ENCODE measurements around the gene NPB.

The NPB gene

DNA sequence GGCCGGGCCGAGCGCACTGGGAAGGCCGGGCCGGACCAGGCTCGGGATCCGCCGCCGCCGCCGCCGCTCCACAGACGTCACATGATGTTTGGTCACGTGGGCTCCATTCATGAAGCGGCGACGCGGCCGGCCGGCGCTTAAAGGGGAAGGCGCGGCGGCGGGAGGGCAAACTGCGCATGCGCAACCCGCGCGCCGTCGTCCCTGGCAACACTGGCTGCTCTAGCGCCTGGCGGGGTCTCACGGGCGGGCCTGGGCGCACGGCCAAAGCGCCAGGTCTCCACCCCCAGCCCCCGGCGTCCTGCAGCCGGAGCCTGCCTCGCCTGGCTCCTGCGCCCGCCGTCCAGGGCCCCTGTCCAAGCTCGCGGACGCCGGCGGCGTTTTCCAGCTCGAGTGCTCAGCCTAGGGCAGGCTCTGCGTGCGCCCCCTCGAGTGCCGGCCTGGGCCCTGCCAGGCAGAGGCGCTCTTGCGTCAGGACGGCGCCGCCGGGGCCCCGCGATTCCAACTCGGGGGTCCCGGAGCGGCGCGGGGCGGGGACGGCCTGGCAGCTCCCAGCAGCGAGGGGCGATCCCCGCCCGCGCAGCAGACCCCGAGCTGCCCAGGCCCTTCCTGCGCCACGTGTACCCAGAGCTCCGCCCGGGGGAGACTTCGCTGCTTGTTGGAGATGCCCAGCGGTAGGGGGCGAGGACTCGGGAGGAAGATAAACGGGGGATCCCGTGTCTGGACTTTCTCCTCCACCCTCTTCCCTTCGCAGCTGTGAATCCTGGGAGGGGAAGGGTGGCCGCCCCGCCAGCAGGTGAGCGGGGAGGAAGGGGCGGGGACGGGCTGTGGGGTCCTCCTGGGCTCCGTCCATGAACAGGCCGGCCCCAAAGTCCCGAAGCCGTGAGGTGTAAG lies 25.9 kb downstream of the NPB start, which contains the start of gene MAFG:
Gene MAFG (minus strand): TSS at position 83 of the 891 bp plus-strand sequence. CDS start 4,550 bp downstream, outside the sequence.
- H3K9ac ChIP-seq (ENCODE audit: low read length) = peak within 1 kb of the TSS; percentile 58
- H3K4me3 ChIP-seq (ENCODE audit: low read depth in 1 of 2, low read length in 2 of 2) = peak within 1 kb of the TSS; percentile 80 to 96
- no peaks in the 10 kb centered on the region for H3K9me3 ChIP-seq (ENCODE audit: low read length)
- peaks cover 0 to 12% of the 10 kb centered on the region in 2 donors for H3K27me3 ChIP-seq (ENCODE audit: control insufficient read depth in 1 of 2, insufficient read depth in 2 of 2, low read length in 2 of 2)
- peaks cover 36% of the 10 kb centered on the region for H3K4me1 ChIP-seq (ENCODE audit: insufficient read depth, low read length)
- H3K27ac ChIP-seq (ENCODE audit: low read depth, low read length) = peak within 1 kb of the TSS; percentile 97
- H3K36me3 ChIP-seq (ENCODE audit: insufficient read depth, low read length) = no peaks in the 10 kb centered on the region

DNA sequence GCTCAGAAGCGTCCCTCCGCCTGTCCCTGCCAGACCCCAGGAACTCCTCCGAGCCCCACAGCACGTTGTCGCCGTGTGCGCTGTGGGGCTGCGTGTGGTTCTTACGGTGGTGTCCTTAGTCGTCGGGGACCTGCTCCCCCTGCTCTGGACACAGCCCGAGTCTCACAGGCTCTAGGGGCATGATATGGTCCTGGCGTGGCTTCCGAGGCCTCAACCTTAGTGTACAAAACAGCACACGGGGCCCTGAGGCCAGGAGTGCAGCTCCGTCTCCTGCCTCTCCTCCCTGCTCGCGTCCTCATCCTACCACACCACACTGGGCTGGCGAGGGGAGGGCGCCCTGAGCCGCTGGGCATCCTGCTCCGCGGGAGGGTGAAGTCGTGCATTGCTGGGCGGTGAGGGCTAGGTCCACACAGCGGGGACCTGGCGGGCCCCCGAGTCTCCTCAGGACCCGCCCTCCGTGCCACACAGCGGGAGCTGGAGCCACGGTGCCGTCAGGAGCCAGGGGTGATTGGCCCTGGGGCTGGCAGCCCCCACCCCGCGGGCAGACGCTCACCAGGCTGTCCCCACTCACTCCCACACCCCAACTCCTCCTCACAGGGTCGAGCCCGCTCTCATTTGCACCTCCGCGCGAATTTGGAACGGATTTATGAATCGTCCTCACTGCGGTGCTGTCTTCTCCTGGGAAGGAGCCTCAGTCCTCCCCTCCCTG lies 26.7 kb downstream of the NPB start:
- peaks cover 35% of the 10 kb centered on the region for H3K4me1 ChIP-seq (ENCODE audit: insufficient read depth, low read length)
- no peaks in the 10 kb centered on the region for H3K9me3 ChIP-seq (ENCODE audit: low read length)
- H3K4me3 ChIP-seq (ENCODE audit: low read depth in 1 of 2, low read length in 2 of 2) = peak overlapping the region in 1 of 2 donors; percentile 47
- no peaks in the 10 kb centered on the region for H3K36me3 ChIP-seq (ENCODE audit: insufficient read depth, low read length)
- no peak overlapping the region for H3K9ac ChIP-seq (ENCODE audit: low read length)
- H3K27ac ChIP-seq (ENCODE audit: low read depth, low read length) = no peak overlapping the region
- peaks cover 0 to 12% of the 10 kb centered on the region in 2 donors for H3K27me3 ChIP-seq (ENCODE audit: control insufficient read depth in 1 of 2, insufficient read depth in 2 of 2, low read length in 2 of 2)

DNA sequence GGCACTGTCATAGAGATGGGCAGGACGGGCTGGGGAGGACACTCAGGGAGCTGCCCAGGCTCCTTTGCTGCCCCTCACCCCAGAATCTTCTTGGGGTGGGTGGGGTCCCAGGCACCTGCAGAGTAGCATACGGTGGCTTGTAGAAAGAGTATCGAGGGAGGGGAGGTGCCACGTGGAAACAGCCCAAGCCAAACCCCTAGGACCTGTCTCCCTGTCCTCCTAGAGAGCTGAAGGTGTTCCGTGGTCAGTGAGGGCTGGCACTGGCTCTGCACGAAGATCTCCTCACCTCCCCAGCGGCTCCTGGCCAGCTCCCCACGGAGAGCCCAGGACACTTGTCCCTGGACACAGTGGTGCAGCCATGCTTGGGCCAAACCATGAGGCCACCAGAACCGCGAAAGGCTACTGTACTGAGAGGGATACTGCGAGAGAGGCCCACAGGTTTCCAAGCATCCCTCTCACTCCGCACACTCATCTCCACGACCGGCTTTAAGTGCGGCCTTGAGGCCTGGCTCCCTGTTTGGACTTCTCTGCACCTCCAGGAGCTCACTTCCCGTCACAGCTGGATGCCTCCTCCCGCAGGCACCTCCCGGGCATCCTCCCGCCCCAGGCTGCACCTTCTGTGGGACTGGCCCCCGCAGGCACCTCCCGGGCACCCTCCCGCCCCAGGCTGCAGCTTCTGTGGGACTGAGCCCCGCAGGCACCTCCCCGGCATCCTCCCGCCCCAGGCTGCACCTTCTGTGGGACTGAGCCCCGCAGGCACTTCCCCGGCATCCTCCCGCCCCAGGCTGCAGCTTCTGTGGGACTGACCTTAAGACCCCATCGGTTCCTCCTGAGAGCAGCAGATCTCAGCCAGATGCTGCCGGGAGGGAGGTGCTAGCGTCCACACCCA lies 27.5 kb downstream of the NPB start:
- no peak overlapping the region for H3K9ac ChIP-seq (ENCODE audit: low read length)
- H3K27me3 ChIP-seq (ENCODE audit: control insufficient read depth in 1 of 2, insufficient read depth in 2 of 2, low read length in 2 of 2) = peaks cover 0 to 12% of the 10 kb centered on the region in 2 donors
- no peak overlapping the region for H3K27ac ChIP-seq (ENCODE audit: low read depth, low read length)
- H3K4me3 ChIP-seq (ENCODE audit: low read depth in 1 of 2, low read length in 2 of 2) = no peak overlapping the region
- H3K9me3 ChIP-seq (ENCODE audit: low read length) = no peaks in the 10 kb centered on the region
- peaks cover 27% of the 10 kb centered on the region for H3K4me1 ChIP-seq (ENCODE audit: insufficient read depth, low read length)
- H3K36me3 ChIP-seq (ENCODE audit: insufficient read depth, low read length) = no peaks in the 10 kb centered on the region

DNA sequence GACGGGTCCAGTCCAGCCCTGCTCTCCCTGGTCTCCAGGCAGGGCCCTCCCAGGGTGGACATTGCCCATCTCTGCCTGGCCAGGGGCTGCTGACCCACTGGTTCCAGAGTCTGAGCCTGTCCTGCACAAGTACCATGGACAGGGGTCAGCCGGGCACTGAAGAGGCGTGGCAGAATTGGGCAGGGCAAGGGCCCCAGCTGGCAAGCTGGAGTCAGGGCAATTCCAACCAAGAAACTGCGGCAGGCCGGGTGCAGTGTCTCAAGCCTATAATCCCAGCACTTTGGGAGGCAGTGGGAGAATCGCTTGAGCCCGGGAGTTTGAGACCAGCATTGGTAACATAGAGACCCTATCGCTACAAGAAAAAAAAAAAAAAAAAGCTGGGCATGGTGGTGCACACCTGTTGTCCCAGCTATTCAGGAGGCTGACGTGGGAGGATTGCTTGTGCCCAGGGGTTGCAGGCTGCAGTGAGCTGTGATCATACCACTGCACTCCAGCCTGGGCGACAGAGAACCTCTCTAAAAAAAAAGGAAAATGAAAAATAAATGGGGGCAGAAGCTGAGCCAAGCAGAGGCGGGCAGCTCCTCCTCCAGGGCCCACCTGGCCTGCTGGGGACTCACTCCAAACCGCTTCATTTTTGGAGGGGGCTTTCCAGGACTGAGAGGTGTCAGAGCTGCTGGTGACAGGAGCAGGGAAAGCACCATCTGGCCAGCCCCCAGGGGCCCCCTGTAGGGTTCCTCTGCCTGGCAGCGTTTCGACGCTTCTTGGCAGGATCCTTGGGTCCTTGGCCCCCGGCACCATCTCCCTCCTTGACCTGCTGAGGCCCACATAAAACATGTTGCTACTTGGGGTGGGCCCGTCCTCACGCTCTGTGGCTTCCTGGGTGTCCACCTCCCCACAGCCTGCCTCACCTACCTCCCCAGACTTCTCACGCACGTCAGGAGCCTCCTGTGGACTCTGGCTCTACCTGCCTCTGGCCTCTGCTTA lies 28.4 kb downstream of the NPB start:
- H3K27ac ChIP-seq (ENCODE audit: low read depth, low read length) = no peak overlapping the region

DNA sequence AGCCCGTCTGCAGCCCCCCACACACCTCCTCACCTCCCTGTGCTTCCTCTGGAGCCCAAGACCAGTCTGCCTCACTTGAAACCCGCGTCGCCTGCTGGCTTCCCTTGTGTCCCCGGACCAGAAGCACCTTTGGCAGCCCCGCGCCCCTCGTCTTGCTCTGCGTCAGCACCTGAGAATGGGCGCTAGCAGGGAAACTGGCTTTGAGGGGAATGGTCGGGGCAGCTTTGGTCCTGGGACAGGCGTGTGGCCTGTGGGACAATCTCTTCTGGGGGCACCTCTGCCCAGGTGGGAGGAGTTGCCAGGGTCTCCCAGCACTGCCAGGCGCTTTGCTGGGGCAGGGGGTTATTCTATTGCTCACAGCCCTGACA lies 29.1 kb downstream of the NPB start:
- H3K27me3 ChIP-seq (ENCODE audit: control insufficient read depth in 1 of 2, insufficient read depth in 2 of 2, low read length in 2 of 2) = peaks cover 0 to 12% of the 10 kb centered on the region in 2 donors

More for the DNA sequence above, 28.4 kb downstream of the NPB start:
- Histone ChIP-seq H3K27me3 (ENCODE audit: control insufficient read depth in 1 of 2, insufficient read depth in 2 of 2, low read length in 2 of 2) (peaks cover 0 to 12% of the 10 kb centered on the region in 2 donors), H3K9me3 (ENCODE audit: low read length) (no peaks in the 10 kb centered on the region), H3K4me1 (ENCODE audit: insufficient read depth, low read length) (peaks cover 18% of the 10 kb centered on the region), H3K36me3 (ENCODE audit: insufficient read depth, low read length) (no peaks in the 10 kb centered on the region), H3K4me3 (ENCODE audit: low read depth in 1 of 2, low read length in 2 of 2) (no peak overlapping the region), H3K9ac (ENCODE audit: low read length) (no peak overlapping the region)

DNA sequence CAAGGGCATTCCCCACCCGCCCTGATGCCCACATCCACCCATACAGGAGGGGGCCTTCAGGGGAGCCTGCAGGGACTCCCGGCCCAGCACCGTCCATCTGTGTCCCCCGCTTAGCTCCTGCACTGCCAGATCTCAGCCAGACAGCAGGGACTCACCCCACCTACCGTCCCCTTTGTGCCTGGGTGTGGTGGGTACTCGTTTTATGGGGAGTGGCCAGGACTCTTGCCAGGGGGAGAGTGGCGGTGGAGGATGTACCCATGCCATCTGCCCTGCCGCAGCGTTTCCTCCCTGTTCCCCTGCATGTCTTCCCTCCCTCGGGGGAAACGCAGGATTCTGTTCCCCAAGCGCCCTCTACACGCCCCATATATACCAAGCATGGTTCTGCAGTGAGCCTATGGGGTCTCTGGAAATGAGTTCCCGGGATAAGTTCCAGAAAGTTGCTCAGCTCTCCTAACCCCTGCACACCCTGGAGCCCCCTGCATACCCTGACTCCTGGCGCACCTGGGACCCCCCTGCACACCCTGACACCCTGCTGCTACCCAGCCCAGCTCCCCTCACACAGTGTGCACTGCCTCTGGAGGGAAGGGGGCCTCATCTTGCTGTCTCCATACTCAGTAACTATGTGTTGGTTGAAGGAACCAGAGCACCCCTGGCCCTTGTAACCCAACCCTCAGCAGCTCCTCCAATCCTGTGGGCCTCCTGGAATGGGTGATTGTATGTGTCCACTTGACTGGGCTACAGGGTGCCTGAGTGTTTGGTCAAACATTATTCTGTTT lies 29.7 kb downstream of the NPB start:
- peaks cover 0 to 16% of the 10 kb centered on the region in 2 donors for H3K27me3 ChIP-seq (ENCODE audit: control insufficient read depth in 1 of 2, insufficient read depth in 2 of 2, low read length in 2 of 2)
- no peaks in the 10 kb centered on the region for H3K9me3 ChIP-seq (ENCODE audit: low read length)
- H3K9ac ChIP-seq (ENCODE audit: low read length) = no peak overlapping the region
- H3K36me3 ChIP-seq (ENCODE audit: insufficient read depth, low read length) = no peaks in the 10 kb centered on the region
- H3K27ac ChIP-seq (ENCODE audit: low read depth, low read length) = no peak overlapping the region
- peaks cover 14% of the 10 kb centered on the region for H3K4me1 ChIP-seq (ENCODE audit: insufficient read depth, low read length)
- no peak overlapping the region for H3K4me3 ChIP-seq (ENCODE audit: low read depth in 1 of 2, low read length in 2 of 2)

More for the DNA sequence above, 29.1 kb downstream of the NPB start:
- Histone ChIP-seq H3K9me3 (ENCODE audit: low read length) (no peaks in the 10 kb centered on the region), H3K4me1 (ENCODE audit: insufficient read depth, low read length) (peaks cover 12% of the 10 kb centered on the region), H3K27ac (ENCODE audit: low read depth, low read length) (no peak overlapping the region), H3K9ac (ENCODE audit: low read length) (no peak overlapping the region), H3K4me3 (ENCODE audit: low read depth in 1 of 2, low read length in 2 of 2) (no peak overlapping the region), H3K36me3 (ENCODE audit: insufficient read depth, low read length) (no peaks in the 10 kb centered on the region)

DNA sequence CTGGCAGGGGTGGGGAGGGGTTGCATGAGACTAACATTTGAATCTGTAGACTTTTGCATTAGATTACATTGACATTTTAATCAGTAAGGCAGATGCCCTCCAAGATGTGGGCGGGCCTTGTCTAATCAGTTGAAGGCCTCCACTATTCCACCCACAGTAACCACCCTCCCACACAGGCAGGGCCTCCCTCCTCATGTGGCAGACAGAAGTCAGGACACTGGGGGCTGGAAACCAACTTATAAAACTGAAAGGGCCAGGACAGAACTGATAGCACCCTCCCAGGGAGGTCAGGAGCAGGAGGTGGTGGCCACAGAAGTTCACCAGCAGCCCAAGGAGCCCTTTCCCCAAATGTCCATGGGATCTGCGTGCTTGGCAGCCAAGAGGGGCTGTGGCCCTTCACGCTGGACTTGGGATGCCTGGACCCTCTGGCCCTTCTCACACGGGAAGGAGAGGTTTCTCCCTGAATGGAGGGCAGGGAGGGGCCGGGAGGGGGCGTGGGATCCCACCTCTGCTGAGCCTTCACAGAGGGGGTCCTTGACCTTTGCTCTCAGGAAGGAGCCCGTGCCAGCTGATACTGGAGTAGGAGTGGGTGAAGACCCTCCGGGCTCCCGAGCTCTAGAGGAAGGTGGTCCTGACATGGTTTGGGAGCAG lies 30.4 kb downstream of the NPB start:
- Histone ChIP-seq H3K27me3 (ENCODE audit: control insufficient read depth in 1 of 2, insufficient read depth in 2 of 2, low read length in 2 of 2) (peaks cover 0 to 18% of the 10 kb centered on the region in 2 donors), H3K4me3 (ENCODE audit: low read depth in 1 of 2, low read length in 2 of 2) (no peak overlapping the region), H3K9ac (ENCODE audit: low read length) (no peak overlapping the region), H3K4me1 (ENCODE audit: insufficient read depth, low read length) (peaks cover 16% of the 10 kb centered on the region), H3K9me3 (ENCODE audit: low read length) (no peaks in the 10 kb centered on the region), H3K27ac (ENCODE audit: low read depth, low read length) (no peak overlapping the region), H3K36me3 (ENCODE audit: insufficient read depth, low read length) (no peaks in the 10 kb centered on the region)

DNA sequence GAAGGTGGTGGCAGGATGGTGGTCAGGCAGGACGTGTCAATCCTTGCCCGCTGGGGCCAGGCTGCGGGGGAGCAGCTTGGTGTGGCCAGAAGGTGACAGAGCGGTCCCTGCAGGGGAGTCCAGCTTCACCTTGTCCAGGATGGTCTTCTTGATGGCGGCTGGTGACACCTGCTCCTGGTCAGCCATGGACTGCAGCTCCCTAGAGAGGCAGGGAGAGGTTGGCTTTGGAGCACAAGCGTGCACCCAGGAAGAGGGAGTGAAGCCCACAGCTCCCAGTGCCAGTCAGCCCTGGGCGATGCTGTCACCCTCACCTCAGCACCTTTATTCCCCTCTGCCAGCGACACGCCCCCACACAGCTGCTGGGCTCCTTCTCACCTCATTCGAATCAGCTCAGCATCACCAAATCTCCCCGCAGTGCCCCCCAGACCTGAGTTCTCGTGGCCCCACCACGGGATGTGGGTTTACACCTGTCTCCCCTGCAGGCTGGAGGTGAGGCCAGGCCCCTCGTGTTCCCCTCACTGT lies 31.2 kb downstream of the NPB start:
- H3K4me3 ChIP-seq (ENCODE audit: low read depth in 1 of 2, low read length in 2 of 2) = no peak overlapping the region
- H3K27me3 ChIP-seq (ENCODE audit: control insufficient read depth in 1 of 2, insufficient read depth in 2 of 2, low read length in 2 of 2) = peaks cover 0 to 17% of the 10 kb centered on the region in 2 donors
- H3K27ac ChIP-seq (ENCODE audit: low read depth, low read length) = no peak overlapping the region
- H3K9me3 ChIP-seq (ENCODE audit: low read length) = no peaks in the 10 kb centered on the region
- H3K9ac ChIP-seq (ENCODE audit: low read length) = no peak overlapping the region
- peaks cover 14% of the 10 kb centered on the region for H3K4me1 ChIP-seq (ENCODE audit: insufficient read depth, low read length)
- H3K36me3 ChIP-seq (ENCODE audit: insufficient read depth, low read length) = no peaks in the 10 kb centered on the region

DNA sequence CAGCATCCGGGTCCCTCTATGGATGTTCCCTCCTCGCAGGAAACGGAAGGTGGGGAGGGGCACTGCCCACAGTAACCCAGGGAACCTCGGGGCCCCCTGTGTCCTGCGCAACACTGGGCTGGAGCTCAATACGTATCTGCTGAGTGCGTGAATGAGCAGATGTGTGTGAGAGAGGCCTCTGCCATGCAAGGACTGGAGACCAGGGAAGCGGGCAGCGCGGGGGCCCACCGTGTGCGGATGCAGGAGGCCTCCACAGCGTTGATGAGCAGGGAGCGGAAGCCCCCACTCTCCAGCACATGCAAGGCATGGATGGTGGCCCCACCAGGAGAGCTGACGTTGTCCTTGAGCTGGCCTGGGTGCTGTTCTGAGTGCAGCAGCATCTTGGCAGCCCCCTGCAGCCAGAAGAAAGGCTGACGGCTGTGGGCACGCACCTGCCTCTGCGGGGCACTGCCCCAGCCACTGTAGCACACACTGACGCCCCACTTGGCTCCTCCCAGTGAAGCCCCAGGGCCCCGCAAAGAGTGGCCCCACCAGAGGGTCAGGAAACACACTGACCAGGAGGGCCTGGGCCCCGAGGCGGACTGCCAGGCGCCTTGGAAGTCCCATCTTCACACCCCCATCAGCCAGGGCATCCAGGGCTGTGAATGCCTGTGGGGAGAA lies 32.2 kb downstream of the NPB start:
- H3K27me3 ChIP-seq (ENCODE audit: control insufficient read depth in 1 of 2, insufficient read depth in 2 of 2, low read length in 2 of 2) = peaks cover 0 to 7% of the 10 kb centered on the region in 2 donors

More for the DNA sequence above, 32.2 kb downstream of the NPB start:
- Histone ChIP-seq H3K4me3 (ENCODE audit: low read depth in 1 of 2, low read length in 2 of 2) (no peak overlapping the region), H3K9ac (ENCODE audit: low read length) (no peak overlapping the region), H3K36me3 (ENCODE audit: insufficient read depth, low read length) (no peaks in the 10 kb centered on the region), H3K9me3 (ENCODE audit: low read length) (no peaks in the 10 kb centered on the region), H3K4me1 (ENCODE audit: insufficient read depth, low read length) (peaks cover 6% of the 10 kb centered on the region), H3K27ac (ENCODE audit: low read depth, low read length) (no peak overlapping the region)
